GM21367 (cell line): ENCODE data around the gene TAL2.

Source experiments
- ATAC-seq: cut with Tn5 transposase; IDR thresholded peaks from one replicate; pipeline ENCODE4 v1.9.1; 2021; ENCODE audit not compliant: unreplicated experiment

Gene TAL2

GRCh38 chr9:105662184-105663104 is at the start of gene TAL2:
Gene TAL2, plus strand, starts transcription at chr9:105662457. Its CDS starts 40 bp downstream, at chr9:105662497.
- ATAC-seq = peak; percentile 84

- ATAC-seq = no peak
Measured at GRCh38 chr9:105621001-105621400, 41.3 kb upstream of the TAL2 start.

- ATAC-seq = no peak
Measured at GRCh38 chr9:105625088-105625487, 37.2 kb upstream of the TAL2 start.

GRCh38 chr9:105632807-105633206 is 29.4 kb upstream of the TAL2 start:
- ATAC-seq = no peak

- no peak for ATAC-seq
Measured at GRCh38 chr9:105633411-105633810, 28.8 kb upstream of the TAL2 start.

GRCh38 chr9:105636331-105636730 is 25.9 kb upstream of the TAL2 start:
- no peak for ATAC-seq

GRCh38 chr9:105637787-105638395 is 24.4 kb upstream of the TAL2 start:
- no peak for ATAC-seq

- no peak for ATAC-seq
Measured at GRCh38 chr9:105639936-105640335, 22.3 kb upstream of the TAL2 start.

- ATAC-seq = no peak
Measured at GRCh38 chr9:105643795-105644194, 18.5 kb upstream of the TAL2 start.

GRCh38 chr9:105646879-105647594 is 15.2 kb upstream of the TAL2 start:
- ATAC-seq = no peak

- ATAC-seq = no peak
Measured at GRCh38 chr9:105647595-105648349, 14.5 kb upstream of the TAL2 start.

GRCh38 chr9:105651806-105652205 is 10.5 kb upstream of the TAL2 start:
- no peak for ATAC-seq

- ATAC-seq = no peak
Measured at GRCh38 chr9:105656131-105656921, 5.9 kb upstream of the TAL2 start.

- no peak for ATAC-seq
Measured at GRCh38 chr9:105658351-105658750, 3.9 kb upstream of the TAL2 start.

- no peak for ATAC-seq
Measured at GRCh38 chr9:105661011-105661410, 1.2 kb upstream of the TAL2 start.

- no peak for ATAC-seq
Measured at GRCh38 chr9:105663914-105664313, 1.7 kb downstream of the TAL2 start.

- ATAC-seq = no peak
Measured at GRCh38 chr9:105667867-105668266, 5.6 kb downstream of the TAL2 start.

- ATAC-seq = no peak
Measured at GRCh38 chr9:105670315-105670714, 8.1 kb downstream of the TAL2 start.

- no peak for ATAC-seq
Measured at GRCh38 chr9:105670775-105671174, 8.5 kb downstream of the TAL2 start.

GRCh38 chr9:105672711-105673234 is 10.5 kb downstream of the TAL2 start:
- peak; percentile 68 for ATAC-seq
